ENCODE results near the gene PITPNC1.
"Not testable (repeated sequence)": the region's sequence is repeated elsewhere in the genome, so short reads cannot be mapped to it uniquely, and the experiment has no call there.

GRCh38 chr17:67651218-67651579, 274.1 kb downstream of the PITPNC1 start:
- TF ChIP-seq CTCF (IDR thresholded peaks at IDR 0.05); FOXM1 (IDR thresholded peaks at IDR 0.05; ENCODE audit: low read depth); ELF1 (IDR thresholded peaks at IDR 0.05); POLR2AphosphoS5 (IDR thresholded peaks at IDR 0.05; ENCODE audit: low read depth, low read length); CHD2 (IDR thresholded peaks at IDR 0.05; ENCODE audit: low read length, partially characterized antibody); USF2 (IDR thresholded peaks at IDR 0.05; ENCODE audit: borderline replicate concordance, low read depth, low read length); NFIC (IDR thresholded peaks at IDR 0.05; ENCODE audit: borderline replicate concordance); EP300 (IDR thresholded peaks at IDR 0.05; ENCODE audit: borderline replicate concordance in 1 of 2, low read depth in 1 of 2, low read length in 1 of 2); EZH2phosphoT487 (IDR thresholded peaks at IDR 0.05; ENCODE audit: borderline replicate concordance, low read depth); ZBTB33 (IDR thresholded peaks at IDR 0.05; ENCODE audit: borderline replicate concordance, low read depth); NRF1 (IDR thresholded peaks at IDR 0.05; ENCODE audit: low read depth, low read length); YY1 (IDR thresholded peaks at IDR 0.05; ENCODE audit: low read depth); RAD21 (IDR thresholded peaks at IDR 0.05; ENCODE audit: low read length); MXI1 (IDR thresholded peaks at IDR 0.05; ENCODE audit: low read depth, low read length): not testable (repeated sequence)
